IPS DF 19.7 (cell line): ENCODE measurements around the gene PNPLA8.
"Not testable (repeated sequence)": the region's sequence is repeated elsewhere in the genome, so short reads cannot be mapped to it uniquely, and the experiment has no call there.

Experiments used
- DNase-seq: peaks from one replicate; pipeline ENCODE4 v3.0.0-alpha.2; 2013; ENCODE audit warnings: low read depth, low spot score

Gene PNPLA8

DNA sequence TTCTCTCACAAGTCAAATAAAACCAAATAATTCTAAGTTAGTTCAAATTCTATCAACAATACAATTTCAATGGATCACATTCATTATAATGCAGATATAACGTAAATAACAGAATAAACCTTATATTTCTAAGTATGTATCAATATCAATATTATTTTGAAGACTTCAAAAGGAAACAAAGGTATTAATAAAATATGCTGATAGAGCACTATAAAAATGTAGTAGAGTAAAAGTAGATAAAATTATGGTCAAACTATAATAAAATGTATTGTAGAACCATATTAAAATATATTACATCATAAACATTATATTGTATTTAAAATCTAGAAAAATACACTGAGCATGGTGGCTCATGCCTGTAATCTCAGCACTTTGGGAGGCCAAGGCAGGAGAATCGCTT, 46.2 kb downstream of the PNPLA8 start:
- no peak for DNase-seq

DNA sequence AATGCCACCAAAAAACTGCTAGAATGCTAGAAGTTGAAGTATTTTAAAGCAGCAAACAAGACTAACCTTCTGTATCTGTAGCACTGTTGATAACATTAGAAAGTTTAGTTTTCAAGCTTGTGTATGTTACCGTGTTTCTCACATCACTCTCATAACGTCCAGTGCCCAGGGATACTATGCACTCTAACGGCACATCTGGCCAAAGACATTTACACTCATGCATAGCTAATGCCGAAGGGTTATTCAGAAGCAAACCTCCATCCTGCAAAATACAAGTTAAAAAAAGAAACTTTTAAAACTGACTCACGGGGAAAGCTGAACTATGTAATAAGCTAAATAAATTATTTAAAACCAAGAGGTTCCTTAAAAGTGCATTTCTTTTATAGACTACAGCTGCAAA, 46.8 kb downstream of the PNPLA8 start:
- DNase-seq = no peak

- DNase-seq = no peak
These were observed 57.7 kb downstream of the PNPLA8 start for GRCh38 chr7:108468246-108468645.

DNA sequence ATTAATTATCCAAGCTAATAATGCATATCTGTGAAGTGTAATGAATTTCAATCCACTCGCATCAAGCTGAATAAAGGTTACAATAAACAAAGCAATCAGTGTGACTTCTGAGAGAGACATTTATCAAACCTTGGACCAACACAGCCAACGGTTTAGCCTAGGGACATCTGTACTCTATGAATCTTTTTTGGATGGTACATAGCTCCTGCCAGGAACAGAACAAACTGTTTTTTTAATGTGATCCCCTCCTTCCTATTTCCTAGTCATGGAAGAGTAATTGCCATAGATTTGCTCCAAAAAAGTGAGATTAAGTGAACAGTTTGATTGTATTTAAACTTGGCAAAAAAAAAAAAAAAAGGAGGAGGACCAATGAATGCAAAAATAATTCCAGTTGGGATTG, 58.5 kb downstream of the PNPLA8 start:
- no peak for DNase-seq

- not testable (repeated sequence) for DNase-seq
These were observed 59.6 kb downstream of the PNPLA8 start for GRCh38 chr7:108466322-108466721.

GRCh38 chr7:108464743-108465142, 61.2 kb downstream of the PNPLA8 start:
- no peak for DNase-seq

DNA sequence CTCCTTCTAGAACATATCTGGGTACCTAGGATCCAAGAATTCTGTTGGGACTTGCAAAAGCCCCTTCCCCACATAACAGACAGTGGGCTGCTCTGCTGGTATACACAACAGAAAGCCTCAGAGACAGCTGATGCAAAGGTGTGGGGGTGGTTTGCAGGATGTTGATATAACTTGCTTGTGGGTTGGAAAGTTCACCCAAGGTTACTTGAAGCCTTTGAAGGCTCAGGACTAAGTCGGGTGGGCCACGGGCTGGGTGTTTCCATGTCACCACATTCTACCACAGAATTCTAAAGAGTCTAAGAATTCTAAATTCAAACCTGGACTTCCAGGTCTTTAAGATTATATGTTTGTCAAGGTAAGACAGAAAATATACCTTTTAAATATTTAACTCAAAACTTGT, 62.3 kb downstream of the PNPLA8 start:
- no peak for DNase-seq

DNA sequence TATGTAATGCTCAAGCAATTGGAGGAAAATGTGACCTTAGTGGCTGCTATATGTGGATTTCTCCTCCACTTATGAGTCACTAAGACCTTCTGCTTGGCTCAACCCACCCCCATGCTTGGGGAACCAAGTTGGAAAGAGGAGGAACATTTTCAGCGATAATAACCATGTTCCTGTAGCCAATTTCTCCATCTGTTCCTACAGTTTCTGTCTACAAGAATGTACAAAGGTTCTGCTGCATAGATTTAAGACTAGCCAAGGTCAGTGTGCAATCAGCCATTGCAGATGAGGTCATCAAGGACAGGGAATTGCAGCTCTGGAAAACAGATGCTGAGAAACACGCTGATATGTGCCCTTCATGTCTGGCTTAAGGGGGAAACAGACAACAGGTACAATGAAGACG, 64.1 kb downstream of the PNPLA8 start:
- DNase-seq = no peak

- no peak for DNase-seq
These were observed 65.0 kb downstream of the PNPLA8 start for GRCh38 chr7:108460964-108461363.

DNA sequence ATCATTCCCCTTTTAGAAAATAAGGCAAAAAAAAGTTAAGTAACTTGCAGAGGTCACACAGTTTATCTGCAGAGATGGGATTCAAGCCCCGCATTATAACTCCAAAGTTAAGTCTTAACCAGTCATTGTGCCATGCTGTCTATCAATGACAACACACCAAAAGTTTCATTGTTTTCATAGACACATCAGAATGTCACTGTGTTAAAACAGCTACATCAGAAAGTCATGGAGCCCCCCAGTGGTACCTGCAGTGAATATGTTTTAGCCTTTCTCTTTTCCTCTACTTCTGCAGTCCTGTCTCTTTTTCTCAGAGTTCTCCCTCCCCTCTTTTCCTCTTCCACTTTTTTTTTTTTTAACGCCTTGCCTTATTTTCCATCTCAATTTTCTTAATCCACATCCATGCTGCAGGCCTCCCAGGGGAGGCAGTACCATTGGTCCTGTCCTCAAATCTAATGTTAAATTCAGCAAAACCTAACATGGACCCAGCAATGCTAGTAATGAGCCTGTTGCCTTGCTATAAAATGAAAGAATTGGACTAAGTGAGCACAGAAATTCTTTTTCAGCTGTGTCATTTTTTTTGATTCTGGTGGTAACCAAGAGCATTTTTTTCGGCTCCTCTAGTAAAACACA, 65.9 kb downstream of the PNPLA8 start:
- no peak for DNase-seq

- DNase-seq = no peak
These were observed 68.1 kb downstream of the PNPLA8 start for GRCh38 chr7:108457871-108458270.

DNA sequence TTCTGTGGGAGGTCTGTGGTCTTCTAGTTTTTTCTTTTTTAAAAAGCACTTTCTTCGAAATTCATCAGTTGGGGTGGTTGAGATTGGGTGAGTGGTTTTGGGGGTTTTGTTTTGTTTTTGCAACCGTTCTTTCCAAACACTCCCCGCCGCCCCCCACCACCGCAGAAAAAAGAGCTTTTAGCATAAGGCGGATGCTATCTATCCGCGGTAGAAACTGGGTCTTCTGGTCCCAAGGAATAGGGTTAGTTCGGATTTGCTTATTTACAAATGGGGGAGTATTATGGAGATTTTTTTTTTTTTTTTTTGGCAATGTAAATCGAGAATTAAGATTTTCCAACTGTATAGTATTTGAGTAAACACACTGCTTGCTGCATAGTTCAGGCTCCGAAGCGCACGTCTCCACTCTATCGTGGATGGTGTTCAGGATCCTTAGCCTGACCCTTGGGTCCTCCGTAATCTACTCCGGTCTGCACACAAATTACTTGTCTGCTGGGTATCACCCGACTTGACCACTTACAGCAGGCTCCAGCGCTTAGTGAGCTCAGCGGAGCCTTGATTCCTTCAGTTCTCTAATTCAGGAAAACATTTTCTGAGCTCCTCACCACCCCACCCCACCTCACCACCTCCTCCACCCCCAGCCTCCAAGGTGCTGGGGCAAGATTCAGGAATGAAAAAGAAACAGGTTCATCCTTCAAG, 68.9 kb downstream of the PNPLA8 start:
- no peak for DNase-seq

- DNase-seq = peak; percentile 57
These were observed 69.8 kb downstream of the PNPLA8 start, which contains the start of gene NRCAM for GRCh38 chr7:108455998-108456677. TSS of gene NRCAM (minus strand) at chr7:108456436. CDS start at chr7:108240064, 216,372 bp downstream.

DNA sequence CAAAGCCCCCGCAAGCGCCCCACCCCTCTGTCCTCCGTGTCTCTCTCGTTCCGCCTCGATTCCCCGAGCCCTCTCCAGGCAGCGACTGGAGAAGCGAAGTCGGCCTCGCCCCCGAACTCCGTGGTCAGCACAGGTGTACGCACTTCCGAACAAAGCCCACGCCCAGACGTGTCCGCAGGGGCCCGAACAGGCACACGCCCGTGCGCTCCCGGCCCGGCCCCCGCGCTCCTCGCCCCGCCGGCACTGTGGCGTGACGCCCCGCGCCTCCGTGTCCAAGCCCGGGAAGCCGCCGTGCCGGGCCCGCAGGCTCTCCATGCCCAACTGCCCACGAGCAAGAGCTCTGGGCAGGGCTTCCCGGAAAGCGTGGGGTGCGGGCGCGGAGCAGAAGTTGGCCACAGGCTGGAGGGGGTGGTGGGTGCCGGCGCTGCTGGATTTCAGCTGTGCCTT, 70.4 kb downstream of the PNPLA8 start:
- no peak for DNase-seq

DNA sequence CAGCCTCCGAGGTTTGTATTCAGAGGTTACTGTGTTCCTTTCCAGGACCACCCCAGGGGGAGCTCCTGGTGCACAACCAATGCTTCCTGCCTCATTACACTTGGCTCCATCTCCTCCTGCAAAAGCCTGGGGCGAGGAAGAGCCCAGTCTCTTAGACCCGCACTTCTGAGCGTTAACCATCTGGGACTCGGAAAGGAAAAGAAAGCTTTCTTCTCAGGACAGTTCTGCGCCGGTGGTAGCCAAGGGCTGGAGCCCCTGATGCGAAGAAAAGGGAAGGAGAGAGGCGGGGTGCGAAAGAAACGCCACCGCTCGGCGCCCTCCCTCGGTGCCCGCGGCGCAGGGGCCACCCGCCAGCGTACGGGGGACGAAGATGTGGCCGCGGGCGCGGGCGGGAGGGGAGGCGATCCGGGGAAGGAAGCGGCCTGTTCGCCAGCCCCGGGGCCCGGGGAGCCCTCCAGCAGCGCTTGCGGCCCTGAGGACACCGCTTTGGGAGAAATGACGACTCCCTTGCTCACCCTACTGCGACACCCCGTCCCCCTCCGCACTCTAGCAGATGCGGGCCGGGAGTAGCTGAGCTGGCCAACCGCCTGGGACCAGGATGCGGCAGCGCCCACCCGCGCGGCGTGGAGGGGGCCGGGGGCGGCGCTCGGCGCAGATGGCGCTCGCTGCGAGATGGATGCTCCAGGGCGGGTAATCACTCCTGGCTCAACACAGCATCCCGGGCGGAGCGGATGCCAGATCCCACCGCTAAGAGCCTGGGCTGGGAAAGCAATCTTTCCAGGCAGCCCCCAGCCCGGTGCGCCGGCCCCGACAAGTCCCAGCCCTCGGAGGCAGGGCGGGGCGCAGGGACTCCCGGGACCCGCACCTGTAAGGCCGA, 71.0 kb downstream of the PNPLA8 start:
- DNase-seq = no peak

DNA sequence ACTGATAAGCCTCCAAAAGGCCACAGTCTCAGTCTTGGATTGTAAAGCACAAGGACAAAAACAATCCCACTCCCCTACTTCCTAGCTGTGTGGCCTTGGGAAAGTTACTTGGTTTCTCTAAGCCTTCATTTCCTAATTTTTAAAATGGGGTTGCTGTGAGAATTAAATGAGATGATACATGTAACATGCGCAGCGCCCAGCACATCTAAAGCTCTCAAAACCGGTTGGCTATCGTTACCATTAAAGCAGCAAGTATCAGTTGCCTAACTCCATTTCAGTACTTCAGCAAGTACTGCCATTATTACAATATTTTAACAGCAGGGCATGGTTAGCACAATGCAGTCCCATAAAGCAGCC, 71.6 kb downstream of the PNPLA8 start:
- DNase-seq = no peak

- DNase-seq = no peak
These were observed 72.6 kb downstream of the PNPLA8 start for GRCh38 chr7:108453320-108453719.

DNA sequence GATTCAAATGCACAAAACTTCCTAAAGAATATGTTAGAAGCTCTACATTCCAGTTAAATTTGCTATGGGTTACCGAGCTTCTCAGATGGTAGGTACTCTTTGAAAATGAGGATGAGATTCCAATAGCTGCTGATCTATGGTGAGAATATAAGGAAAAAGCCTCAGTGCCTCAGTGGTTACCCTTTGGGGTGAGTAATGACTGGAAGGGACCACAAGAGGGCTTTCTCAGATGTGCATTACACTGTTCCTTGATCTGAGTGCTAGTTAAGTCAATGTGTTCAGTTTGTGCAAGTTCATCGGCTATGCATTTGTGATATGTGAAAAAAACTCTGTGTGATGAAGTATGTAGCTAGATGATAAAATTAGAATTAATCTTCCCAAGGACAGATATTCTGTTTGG, 73.2 kb downstream of the PNPLA8 start:
- no peak for DNase-seq

DNA sequence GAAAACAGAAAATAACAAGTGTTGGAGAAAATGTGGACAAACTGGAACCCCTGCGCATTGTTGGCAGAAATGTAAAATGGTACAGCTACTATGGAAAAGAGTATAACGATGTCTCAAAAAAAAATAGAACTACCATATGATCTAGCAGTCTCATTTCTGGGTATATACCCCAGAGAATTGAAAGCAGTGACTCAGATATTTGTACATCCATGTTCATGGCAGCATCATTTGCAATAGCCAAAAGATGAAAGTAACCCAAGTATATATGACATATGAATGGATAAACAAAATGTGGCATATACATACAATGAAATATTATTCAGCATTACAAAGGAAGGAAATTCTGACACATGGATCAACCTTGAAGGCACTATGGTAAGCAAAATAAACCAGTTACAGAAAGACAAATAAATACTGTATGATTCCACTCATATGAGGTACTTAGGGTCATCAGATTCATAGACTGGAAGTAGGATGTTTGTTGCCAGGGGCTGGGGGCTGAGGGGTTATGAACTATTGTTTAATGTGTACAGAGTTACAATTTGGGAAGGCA, 74.6 kb downstream of the PNPLA8 start:
- no peak for DNase-seq

GRCh38 chr7:108450160-108450559, 75.8 kb downstream of the PNPLA8 start:
- no peak for DNase-seq

DNA sequence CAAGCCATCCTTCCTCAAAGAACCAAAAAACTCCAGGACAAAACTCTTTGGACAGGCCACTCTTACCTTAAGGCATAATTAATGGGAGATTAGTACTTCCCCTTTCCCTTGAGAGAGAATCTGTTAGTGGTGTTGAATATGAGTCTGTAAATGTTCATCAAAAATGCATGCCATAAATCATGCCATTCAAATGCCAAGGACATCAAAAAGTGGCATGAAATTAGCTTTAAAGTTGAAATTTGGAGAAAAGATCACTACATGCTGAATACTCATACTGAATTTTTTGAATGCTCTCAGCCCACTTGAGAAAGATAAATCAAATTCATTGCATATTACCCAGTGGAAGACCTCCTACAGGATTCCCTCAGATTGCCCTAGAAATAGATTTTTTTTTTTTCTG, 76.4 kb downstream of the PNPLA8 start:
- DNase-seq = no peak
